SH-SY5Y (cell line): ENCODE measurements around the gene TENT4A.

Source experiments
- GATA2 ChIP-seq: IDR thresholded peaks from 2 replicates; pipeline ENCODE4 v1.6.1; 2011; ENCODE audit warnings: mild to moderate bottlenecking, low read depth, low read length
- GATA3 ChIP-seq: IDR thresholded peaks from 2 replicates; pipeline ENCODE4 v1.6.1; 2011; ENCODE audit warnings: low read depth, mild to moderate bottlenecking, low read length, moderate library complexity

- TF ChIP-seq GATA3 (no peak), GATA2 (no peak)
These were observed 46.8 kb downstream of the TENT4A start for GRCh38 chr5:6759983-6760382.
